ENCODE results near the gene BCL10.
A peak's percentile ranks its signal among the peaks of the same experiment; 100 is the strongest.

The BCL10 gene

GRCh38 chr1:85297855-85298629 is 21.6 kb upstream of the BCL10 start:
- DNase-seq = no peak

DNA sequence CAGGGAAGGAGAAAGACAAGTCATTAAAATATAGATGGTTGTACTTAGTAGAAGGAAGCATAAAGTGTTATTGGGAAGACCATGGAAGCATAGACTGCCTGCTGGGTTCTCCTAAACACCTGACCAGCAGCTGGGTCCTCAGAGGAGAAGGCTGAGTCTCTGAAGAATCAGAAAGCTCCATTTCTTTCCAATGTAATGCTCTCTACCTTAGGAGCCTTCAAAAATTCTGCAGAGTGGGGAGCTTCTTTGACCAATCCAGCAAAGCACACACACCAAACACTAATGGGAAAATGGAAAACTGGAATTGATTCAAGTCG is 21.1 kb upstream of the BCL10 start:
- DNase-seq = no peak

GRCh38 chr1:85296980-85297379 is 20.5 kb upstream of the BCL10 start:
- no peak for DNase-seq

DNA sequence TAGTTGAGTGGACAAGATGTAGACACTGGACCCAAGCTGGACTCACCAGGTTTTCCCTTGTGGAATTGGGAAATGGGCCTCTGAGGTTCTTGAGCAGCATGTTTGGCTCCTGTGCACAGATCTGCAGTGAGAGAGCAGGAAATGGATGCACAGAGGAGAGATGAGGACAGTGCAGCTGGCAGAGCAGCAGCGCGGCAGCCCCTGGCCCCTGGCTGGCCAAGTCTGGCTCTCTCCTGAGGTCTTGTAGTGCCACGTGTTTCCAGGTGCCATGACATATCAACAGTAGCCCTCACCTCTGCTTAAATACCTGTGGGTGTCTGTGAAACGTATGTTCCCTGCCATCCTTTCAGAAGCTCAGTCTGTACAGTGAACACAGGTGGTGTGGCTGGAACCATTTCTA is 19.2 kb upstream of the BCL10 start:
- DNase-seq = no peak

DNA sequence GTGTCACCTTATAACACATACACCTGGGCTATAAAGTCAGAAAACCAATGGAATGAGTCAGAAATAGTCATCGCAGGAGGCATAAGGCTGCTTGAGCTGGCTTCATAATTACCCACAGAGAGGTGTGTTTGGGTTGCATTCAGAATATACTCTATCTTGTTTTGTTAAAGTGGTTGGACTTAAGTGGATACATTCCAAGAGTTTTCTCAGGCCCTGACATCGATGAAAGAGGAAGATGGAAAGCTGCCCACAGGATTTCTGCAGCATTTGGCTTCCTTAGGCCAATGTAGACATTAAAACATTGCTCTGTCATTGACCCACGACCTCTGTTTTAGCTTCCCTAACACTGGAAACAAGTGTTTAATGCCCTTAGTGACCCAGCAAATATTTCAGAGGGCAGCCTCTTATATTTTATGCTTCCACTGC is 18.6 kb upstream of the BCL10 start:
- no peak for DNase-seq

GRCh38 chr1:85290826-85291225 is 14.4 kb upstream of the BCL10 start:
- DNase-seq = no peak

DNA sequence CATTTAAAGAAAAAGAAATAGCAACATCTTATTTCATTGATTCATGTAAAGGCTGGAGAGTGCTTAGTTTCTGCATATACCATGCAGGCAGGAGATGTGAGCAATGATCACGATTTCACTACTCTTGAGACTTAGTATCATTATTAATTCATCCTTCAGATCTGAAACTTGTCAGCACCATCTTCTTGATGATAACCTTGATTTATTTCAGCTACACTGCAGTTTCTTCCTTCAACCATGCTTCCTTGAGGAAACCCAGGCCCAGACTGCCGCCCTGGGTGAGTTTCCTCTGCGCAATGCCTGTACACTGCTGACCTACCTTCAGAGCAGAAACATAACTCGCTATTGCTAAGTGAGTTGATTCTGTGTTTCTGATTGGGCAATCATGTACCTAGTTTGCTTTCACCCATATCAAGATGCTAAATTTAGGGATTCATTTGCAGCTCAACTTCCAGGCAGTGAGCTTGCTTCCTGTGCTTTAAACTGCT is 13.5 kb upstream of the BCL10 start:
- DNase-seq = no peak

GRCh38 chr1:85289207-85289847 is 12.9 kb upstream of the BCL10 start:
- no peak for DNase-seq

GRCh38 chr1:85284202-85284601 is 7.8 kb upstream of the BCL10 start:
- no peak for DNase-seq

DNA sequence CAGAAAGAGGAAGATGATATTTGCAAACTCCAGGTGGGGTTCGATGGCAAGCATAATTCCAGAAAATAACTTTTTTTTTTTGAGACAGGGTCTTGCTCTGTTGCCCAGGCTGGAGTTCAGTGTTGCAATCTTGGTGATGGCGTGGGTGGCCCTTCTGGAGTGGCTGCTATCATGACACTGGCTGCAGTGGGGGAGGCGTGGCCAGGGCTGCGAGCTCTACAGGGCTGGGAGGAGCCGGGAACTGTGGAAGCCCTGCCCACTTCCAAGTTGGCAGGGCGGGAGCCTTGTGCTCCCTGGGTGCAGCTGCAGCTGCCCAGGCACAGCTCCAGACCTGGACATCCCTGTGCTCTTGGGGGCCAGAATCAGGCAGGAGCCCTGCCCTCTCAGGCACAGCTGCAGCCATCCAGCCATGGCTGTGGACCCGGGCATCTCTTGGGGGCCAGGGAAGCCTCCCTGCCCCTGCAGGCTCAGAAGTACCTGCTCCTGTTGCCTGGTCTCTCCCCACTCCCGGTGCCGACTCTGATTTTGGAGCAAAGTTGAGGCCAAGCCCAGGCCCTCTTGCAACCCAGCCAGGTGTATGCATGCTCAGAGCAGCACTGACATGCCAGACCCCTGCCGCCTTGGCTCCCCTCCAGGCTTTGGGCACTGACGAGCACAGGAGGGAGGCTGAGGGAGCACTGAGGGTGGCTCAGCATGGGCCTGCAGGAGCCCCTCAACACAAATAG is 7.2 kb upstream of the BCL10 start:
- DNase-seq = peak; percentile 48

DNA sequence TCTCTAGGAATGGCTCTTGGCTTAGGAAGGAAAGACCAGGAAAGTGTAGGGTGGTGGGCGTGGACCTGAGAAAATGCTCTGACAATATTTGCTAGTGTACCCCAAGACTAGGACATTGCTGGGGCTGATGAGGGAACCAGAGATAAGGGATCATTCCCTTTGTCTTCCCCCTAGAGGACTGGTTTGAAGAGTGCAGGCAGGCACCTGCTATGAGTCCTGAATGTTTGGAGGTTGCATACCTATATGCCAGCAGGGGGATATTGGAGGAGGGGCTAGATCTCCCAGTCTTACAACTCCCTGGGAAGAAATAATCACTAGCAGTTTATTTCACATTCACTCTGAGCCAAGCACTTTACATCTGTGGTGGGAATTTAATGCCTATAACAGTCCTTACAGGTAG is 6.0 kb upstream of the BCL10 start:
- no peak for DNase-seq

DNA sequence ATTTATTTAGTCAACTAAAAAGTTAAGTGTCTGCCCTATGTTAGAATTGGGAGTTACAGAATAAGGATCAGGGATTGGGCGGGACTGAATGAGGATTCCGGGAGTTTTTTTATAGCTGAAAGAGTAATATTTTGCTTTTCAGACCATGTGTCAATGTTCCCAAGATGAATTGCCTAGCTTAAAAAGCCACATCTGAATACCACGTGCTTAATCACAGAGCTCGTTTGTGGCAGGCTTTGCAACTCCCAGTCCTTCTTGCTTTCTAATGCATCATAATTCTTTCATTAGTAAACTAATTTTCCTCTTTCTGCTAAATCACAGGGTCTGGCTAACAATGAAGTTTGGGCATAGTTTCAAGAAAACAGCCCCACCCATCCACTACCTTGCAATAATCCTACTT is 4.2 kb upstream of the BCL10 start:
- DNase-seq = no peak

DNA sequence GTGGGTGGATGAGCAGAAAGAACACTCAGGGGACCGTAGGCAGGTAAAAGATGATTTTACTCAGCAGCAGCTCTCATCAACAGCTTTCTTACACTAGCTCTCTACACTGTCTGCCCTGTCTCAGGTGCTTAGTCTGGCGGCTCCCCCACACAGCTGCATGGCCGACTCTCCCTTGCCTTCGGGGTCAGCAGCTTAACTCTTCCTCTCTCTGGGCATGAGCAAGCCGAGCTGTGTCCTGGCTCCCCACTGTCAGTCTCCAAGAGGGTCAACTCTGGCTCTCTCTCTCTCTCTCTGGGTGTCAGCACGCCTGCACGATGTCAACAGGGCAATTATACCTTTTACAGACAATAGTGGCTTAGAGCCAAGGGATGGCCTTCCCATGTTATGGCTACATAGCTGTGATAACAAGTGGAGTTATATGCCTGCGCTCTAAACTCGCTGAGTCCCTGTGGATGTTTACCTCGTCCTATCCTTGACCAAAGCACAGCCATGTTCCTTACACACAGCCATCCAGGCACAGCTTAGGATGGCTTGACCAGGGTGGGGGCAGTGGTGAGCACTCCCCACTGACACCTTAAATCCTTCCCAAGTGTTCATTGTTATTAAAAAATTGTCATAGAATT is 3.1 kb upstream of the BCL10 start:
- DNase-seq = no peak

DNA sequence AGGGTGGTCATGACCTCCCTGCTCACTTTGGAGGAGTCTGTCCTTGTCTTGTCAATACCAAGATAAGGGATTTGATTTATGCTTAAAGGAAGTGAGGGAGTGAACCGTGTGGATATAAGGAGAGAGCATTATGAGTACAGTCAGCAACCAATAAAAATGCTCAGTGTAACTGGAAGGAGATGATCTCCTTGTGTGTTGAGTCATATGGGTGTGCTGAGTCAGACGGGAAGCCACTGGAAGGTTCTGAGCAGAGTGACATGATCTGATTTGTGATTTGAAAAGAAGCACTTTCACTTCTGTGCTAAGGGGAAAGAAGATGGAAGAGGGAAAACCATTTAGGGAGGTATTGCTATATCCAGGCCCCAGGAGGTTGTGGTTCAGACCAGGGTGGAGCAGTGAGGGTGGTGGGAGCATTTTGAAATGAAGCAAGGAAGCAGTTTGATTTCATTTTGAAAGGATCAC is 2.5 kb upstream of the BCL10 start:
- no peak for DNase-seq

- no peak for DNase-seq
These were observed 1.4 kb upstream of the BCL10 start for GRCh38 chr1:85277802-85278201.

DNA sequence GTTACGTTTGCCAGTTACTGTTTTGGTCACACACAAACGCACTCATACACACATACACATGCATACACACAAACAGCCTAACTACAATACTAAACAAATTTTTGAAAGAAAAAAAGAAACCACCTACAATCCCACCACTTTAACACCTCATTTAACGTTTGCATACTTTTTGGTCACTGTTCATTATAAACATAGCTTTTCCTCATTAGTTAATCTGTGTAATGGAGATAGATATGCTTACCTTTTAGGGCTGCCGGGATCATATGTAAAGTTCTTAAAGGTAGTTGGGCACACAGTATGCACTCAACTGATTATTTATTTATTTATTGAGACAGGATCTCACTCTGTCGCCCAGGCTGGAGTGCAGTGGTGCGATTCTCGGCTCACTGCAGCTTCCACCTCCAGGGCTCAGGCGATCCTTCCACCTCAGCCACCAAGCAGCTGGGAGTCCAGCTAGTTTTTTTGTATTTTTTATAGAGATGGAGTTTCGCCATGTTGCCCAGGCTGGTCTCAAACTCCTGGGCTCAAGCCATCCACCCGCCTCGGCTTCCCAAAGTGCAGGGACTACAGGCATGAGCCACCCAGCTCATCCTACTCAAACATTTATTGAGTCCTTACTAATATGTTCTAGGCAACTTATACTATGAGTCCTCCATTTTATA is 677 bp upstream of the BCL10 start:
- no peak for DNase-seq

DNA sequence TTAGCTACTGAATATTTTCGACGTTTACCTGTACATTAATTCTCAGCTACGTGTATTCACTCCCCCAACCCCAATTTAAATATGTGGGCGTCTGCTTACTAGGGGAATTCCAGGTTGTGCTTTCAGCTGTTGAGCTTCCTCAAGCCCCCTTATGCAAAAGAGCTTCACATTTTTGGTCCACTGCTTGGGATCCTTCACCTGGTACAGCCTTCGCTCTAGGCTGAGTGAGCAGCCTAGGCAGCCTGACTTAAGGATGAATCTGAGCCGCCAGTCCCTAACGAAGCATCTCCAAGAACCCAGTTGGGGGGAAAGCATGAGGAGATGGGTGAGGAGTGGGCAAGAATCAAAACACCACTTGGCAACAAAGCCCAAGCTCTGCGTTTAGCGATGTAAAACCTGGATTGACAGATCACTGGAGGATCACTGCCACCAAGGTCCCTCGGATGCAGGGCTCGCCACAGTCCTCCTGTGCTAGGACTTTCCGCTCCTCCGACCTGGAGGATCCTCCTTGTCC is 674 bp downstream of the BCL10 start:
- no peak for DNase-seq

DNA sequence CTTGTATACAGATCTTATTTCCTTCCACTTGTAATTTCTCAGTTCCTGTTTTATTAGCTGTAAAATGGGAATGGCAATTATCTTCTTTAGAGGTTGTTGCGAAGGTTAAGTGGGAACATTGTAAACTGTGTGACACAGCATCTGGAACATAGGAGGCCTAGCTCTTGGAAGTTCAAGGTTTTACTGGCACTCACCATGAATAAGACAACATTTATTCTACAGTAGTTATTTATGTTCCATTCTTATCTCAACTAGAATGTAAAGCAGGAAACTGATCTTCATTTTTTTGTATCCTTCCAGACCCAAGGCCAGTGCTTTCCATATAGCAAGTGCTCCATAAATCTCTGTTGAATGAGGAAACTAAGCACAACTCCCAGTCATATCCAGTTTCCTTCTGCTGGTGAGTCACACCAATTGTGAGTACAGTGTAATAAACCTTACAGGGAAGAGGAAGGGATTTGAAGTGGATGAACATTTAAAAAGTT is 1.4 kb downstream of the BCL10 start:
- no peak for DNase-seq

GRCh38 chr1:85273397-85273796 is 3.0 kb downstream of the BCL10 start:
- no peak for DNase-seq

- DNase-seq = no peak
These were observed 7.4 kb downstream of the BCL10 start for GRCh38 chr1:85268801-85269585.

DNA sequence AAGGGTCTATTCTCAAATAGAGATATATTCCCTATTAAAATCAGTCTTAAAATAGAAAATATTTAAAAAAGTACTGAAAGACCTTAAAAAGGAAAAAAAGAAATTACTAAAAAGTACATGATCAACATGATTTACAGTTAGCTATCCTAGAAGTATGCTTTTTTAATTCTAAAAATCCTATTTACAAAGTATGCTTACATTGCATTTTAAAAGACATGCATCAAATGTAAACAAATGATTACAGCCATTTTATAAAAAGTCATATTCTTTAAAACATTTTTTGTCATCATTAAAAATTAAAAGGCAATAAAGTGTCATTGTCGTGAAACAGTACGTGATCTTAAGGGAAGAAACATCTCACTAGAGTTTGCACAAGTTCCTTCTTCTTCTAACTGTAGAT is 9.1 kb downstream of the BCL10 start:
- DNase-seq = no peak

- DNase-seq = no peak
These were observed 12.3 kb downstream of the BCL10 start for GRCh38 chr1:85264150-85264549.
